Esophagus muscularis mucosa (tissue), 3 donors: ENCODE data around the gene PAFAH2.

Experiments
- CTCF ChIP-seq, 3 experiments: fragments of 200-600 bp in 2 of 3; fragments of 450-650 bp in 1 of 3; sonication (generic) in 2 of 3; IDR thresholded peaks; one replicate each; pipeline ENCODE4 v1.5.1; 2017 to 2019; ENCODE audit warnings: antibody characterized with exemption in 3 of 3, mild to moderate bottlenecking in 2 of 3, moderate library complexity in 1 of 3
- POLR2AphosphoS5 ChIP-seq, 2 donors: sonication (generic); formaldehyde crosslinking; IDR thresholded peaks; one replicate each; pipeline ENCODE4 v1.6.1; 2017; ENCODE audit warnings: antibody characterized with exemption in 2 of 2

GRCh38 chr1:25991937-25992688 lies 5.8 kb downstream of the PAFAH2 start:
- no peak for TF ChIP-seq POLR2AphosphoS5 (IDR thresholded peaks at IDR 0.05)
- TF ChIP-seq CTCF (IDR thresholded peaks at IDR 0.05), result no peak
